ENCODE data around the gene IMP3.

IMP3 gene

GRCh38 chr15:75616766-75617165, 23.3 kb downstream of the IMP3 start:
- DNase-seq: no peak

- no peak for DNase-seq
These were observed 33.0 kb downstream of the IMP3 start for GRCh38 chr15:75606711-75607699.

- no peak for DNase-seq
These were observed 34.0 kb downstream of the IMP3 start for GRCh38 chr15:75606026-75606425.

GRCh38 chr15:75599401-75599800, 40.6 kb downstream of the IMP3 start:
- no peak for DNase-seq

GRCh38 chr15:75598361-75598760, 41.7 kb downstream of the IMP3 start:
- DNase-seq: no peak

GRCh38 chr15:75597667-75598341, 42.2 kb downstream of the IMP3 start:
- no peak for DNase-seq

- DNase-seq: no peak
These were observed 43.2 kb downstream of the IMP3 start for GRCh38 chr15:75596703-75597345.

GRCh38 chr15:75594276-75594675, 45.7 kb downstream of the IMP3 start:
- no peak for DNase-seq

GRCh38 chr15:75591655-75592364, 48.2 kb downstream of the IMP3 start:
- no peak for DNase-seq

GRCh38 chr15:75590239-75590638, 49.8 kb downstream of the IMP3 start:
- DNase-seq: no peak

All from DMS79 (cell line).